Measurements from ENCODE around the gene SPTBN4.
A peak's percentile ranks its signal among the peaks of the same experiment; 100 is the strongest.

SPTBN4 gene

GRCh38 chr19:40610396-40611064, 143.7 kb downstream of the SPTBN4 start:
- peak overlapping the region; percentile 97 for H3K27ac ChIP-seq
- TF ChIP-seq, protein P1, sequence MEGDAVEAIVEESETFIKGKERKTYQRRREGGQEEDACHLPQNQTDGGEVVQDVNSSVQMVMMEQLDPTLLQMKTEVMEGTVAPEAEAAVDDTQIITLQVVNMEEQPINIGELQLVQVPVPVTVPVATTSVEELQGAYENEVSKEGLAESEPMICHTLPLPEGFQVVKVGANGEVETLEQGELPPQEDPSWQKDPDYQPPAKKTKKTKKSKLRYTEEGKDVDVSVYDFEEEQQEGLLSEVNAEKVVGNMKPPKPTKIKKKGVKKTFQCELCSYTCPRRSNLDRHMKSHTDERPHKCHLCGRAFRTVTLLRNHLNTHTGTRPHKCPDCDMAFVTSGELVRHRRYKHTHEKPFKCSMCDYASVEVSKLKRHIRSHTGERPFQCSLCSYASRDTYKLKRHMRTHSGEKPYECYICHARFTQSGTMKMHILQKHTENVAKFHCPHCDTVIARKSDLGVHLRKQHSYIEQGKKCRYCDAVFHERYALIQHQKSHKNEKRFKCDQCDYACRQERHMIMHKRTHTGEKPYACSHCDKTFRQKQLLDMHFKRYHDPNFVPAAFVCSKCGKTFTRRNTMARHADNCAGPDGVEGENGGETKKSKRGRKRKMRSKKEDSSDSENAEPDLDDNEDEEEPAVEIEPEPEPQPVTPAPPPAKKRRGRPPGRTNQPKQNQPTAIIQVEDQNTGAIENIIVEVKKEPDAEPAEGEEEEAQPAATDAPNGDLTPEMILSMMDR (IDR thresholded peaks at IDR 0.05) = no peak
- TF ChIP-seq ZFX (IDR thresholded peaks at IDR 0.05; ENCODE audit: borderline replicate concordance) = no peak

GRCh38 chr19:40611096-40611495, 144.3 kb downstream of the SPTBN4 start:
- H3K27ac ChIP-seq = peak overlapping the region; percentile 97; the same call in 1 of the 2 replicates
- TF ChIP-seq, protein P1 (IDR thresholded peaks at IDR 0.05) = no peak
- no peak for TF ChIP-seq ZFX (IDR thresholded peaks at IDR 0.05; ENCODE audit: borderline replicate concordance)

DNA sequence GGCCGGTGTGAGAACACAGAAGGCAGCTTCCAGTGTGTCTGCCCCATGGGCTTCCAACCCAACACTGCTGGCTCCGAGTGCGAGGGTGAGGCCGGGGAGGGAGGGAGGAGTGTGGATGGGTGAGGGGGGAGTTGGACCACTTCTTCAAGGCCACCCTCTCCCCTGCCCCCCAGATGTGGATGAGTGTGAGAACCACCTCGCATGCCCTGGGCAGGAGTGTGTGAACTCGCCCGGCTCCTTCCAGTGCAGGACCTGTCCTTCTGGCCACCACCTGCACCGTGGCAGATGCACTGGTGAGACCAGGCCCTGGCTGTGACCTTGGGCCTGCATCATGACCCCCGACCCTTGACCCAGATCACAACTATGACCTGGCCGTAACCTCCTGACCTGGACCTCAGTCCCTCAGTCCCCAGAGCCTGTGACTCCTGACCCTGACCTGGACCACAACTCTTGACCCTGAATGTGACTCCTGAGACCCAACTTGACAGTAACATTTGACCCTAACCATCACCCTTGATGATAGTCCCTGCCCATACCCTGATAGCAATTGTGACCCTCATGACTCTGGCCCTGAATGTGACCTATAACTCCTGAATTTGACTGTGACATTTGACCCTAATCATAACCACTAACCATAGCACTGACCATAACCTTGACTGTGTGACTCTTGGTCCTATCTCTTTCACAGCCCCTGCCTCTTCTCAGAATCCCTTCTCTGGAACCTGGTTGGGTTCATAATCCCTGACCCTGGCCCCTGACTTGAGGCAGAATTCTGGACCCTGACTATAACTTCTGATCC, 145.3 kb downstream of the SPTBN4 start:
- TF ChIP-seq, protein P1 (IDR thresholded peaks at IDR 0.05) = no peak
- TF ChIP-seq ZFX (IDR thresholded peaks at IDR 0.05; ENCODE audit: borderline replicate concordance) = no peak
- H3K27ac ChIP-seq = peak overlapping the region; percentile 89

DNA sequence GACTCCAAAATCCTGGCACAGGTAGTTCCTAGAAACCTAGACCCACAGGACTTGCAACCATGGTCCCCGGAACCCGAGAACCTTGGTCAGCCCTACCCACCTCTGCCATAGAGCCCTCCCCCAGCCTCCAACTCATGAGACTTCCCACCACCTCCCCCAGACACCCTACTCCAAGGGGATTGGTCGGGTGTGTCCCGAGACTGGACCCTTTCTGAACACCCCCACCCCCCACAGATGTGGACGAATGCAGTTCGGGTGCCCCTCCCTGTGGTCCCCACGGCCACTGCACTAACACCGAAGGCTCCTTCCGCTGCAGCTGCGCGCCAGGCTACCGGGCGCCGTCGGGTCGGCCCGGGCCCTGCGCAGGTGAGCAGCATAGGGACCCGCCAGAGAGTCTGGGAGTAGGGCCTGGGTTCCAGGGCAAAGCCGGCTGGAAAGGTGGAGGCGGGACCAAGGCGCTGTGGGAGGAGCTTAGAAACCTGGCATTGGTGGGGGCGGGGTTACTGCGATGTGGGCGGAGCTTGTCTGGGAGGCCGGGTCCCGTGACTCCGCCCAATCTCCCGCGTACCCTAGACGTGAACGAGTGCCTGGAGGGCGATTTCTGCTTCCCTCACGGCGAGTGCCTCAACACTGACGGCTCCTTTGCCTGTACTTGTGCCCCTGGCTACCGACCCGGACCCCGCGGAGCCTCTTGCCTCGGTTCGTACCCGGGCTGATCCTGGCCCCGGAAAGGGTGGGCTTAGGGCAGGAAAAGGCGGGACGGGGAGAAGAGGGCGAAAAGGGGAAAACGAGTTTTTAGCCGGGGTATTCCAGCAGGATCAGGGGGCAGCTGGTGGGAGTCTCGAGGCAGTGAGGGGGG, 146.3 kb downstream of the SPTBN4 start:
- TF ChIP-seq ZFX (IDR thresholded peaks at IDR 0.05; ENCODE audit: borderline replicate concordance) = no peak
- TF ChIP-seq, protein P1 (IDR thresholded peaks at IDR 0.05) = no peak
- H3K27ac ChIP-seq = peak overlapping the region; percentile 89

DNA sequence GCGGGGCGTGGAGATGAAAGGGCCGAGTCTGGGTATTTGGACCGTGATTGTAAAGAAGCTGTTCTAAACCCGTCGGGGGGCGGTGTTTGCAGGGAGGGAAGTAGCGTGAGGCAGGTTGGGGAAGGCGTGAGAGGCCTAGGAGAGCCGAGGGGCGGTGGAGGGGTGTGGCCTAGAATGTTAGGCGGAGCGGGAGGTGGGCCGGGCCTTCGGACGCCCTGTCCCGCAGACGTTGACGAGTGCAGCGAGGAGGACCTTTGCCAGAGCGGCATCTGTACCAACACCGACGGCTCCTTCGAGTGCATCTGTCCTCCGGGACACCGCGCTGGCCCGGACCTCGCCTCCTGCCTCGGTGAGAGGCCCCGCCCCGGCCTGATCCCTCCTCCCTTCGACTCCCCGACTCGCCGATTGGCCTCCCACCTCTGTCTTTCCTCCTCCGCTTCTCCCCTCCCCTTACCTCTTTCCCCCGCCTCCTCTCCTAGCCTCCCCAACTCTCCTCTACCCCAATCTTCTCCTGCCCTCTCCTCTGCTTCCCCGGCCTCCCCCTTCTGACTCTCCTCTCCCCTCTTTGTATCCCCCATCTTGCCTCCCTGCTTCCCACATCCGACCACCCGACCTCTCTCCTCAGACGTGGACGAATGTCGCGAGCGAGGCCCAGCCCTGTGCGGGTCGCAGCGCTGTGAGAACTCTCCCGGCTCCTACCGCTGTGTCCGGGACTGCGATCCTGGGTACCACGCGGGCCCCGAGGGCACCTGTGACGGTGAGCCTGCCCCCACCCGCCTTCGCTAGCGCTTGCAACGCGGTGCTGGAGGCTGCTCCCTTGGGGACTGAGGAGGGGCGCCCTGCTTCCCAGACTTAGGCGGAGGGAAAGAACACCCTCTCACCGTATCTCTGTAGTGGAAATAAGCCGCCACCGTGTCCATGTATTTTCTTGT, 147.2 kb downstream of the SPTBN4 start:
- TF ChIP-seq, protein P1 (IDR thresholded peaks at IDR 0.05) = no peak
- TF ChIP-seq ZFX (IDR thresholded peaks at IDR 0.05; ENCODE audit: borderline replicate concordance) = no peak
- H3K27ac ChIP-seq = peak overlapping the region; percentile 89

DNA sequence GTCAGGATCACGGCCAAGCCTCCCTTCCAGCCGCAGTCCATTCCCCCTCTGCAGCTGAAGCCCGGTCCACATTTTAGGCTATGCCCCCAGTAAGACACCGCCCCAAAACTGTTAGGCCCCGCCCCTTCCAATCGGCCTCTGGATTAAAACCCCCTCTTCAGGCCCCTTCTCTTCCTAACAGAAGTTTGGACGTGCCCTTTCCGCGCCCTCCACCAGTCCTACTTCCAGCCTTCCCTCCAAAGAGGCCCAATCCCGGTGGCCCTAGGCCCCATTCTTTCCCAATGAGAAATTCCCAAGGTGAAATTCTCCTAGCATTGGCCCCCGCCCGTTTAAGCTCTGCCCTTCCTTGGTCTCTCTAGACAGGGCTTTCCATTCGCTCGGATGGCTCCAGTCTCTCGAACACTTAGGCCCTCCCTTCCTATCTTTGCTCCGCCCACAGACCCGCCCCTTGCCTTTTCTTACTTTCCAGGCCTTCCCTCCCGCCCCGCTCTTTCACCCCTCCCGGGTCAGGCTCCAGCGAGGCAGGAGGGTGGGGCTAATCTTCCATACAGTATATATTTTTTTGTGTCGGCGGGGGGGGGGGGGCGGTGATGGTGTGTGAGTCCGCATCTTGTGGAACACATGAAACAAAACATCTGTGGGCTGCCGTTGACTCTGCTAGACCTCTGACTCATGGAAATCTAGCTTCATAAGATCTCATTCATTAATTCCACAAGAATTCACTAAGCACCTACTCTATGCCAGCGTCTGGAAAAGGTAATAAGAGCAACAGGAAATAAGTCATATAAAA, 148.0 kb downstream of the SPTBN4 start:
- H3K27ac ChIP-seq = peak overlapping the region; percentile 89
- TF ChIP-seq, protein P1 (IDR thresholded peaks at IDR 0.05) = no peak
- no peak for TF ChIP-seq ZFX (IDR thresholded peaks at IDR 0.05; ENCODE audit: borderline replicate concordance)
